ENCODE measurements around the gene DUSP22. TPM values are rescaled to one million over a fixed set of nuclear protein-coding genes. Genes with fewer than 3 reads are reported as not detected.
"Not testable (repeated sequence)": the region's sequence is repeated elsewhere in the genome, so short reads cannot be mapped to it uniquely, and the experiment has no call there.

The DUSP22 gene
- total and polyA plus RNA-seq, 2 experiments from 2014 or later: 24.2 to 26.3 TPM

- Histone ChIP-seq H2AFZ (no peak overlapping the region), H4K20me1 (ENCODE audit: insufficient read depth, poor library complexity, severe bottlenecking) (no peaks in the 10 kb centered on the region), H3K9me3 (ENCODE audit: low read depth) (no peaks in the 10 kb centered on the region), H3K27ac (no peak overlapping the region), H3K9me2 (replicated peaks; ENCODE audit: insufficient read depth) (no peaks in the 10 kb centered on the region), H3K36me3 (replicated peaks; ENCODE audit: insufficient read depth, low read depth) (no peaks in the 10 kb centered on the region), H3K4me2 (no peak overlapping the region), H3K4me3 (no peak overlapping the region), H3K27me3 (no peaks in the 10 kb centered on the region), H3K79me2 (peaks cover 7% of the 10 kb centered on the region), H3K4me1 (ENCODE audit: insufficient read depth) (no peaks in the 10 kb centered on the region)
- 70% methylated on average over 4 of the region's 4 CpGs for WGBS (ENCODE audit: low lambda C conversion rate, missing lambda C conversion rate)
- no peak for TF ChIP-seq CTCF (IDR thresholded peaks at IDR 0.05; ENCODE audit: poor library complexity)
- no peak for TF ChIP-seq EZH2 (IDR thresholded peaks at IDR 0.05; ENCODE audit: borderline replicate concordance)
- no peak for TF ChIP-seq EZH2phosphoT487 (IDR thresholded peaks at IDR 0.05; ENCODE audit: low read depth, severe bottlenecking, unreplicated experiment)
- DNase-seq (ENCODE audit: low spot score): no peak
These were observed 31.4 kb downstream of the DUSP22 start for GRCh38 chr6:323730-324088.

GRCh38 chr6:324116-324728 is 31.9 kb downstream of the DUSP22 start:
- H3K79me2 ChIP-seq: peaks cover 11% of the 10 kb centered on the region
- DNase-seq (ENCODE audit: low spot score): no peak
- H3K27ac ChIP-seq: no peak overlapping the region
- H3K36me3 ChIP-seq (replicated peaks; ENCODE audit: insufficient read depth, low read depth): no peaks in the 10 kb centered on the region
- H3K27me3 ChIP-seq: no peaks in the 10 kb centered on the region
- no peak overlapping the region for H2AFZ ChIP-seq
- H3K9me3 ChIP-seq (ENCODE audit: low read depth): no peaks in the 10 kb centered on the region
- no peaks in the 10 kb centered on the region for H3K4me1 ChIP-seq (ENCODE audit: insufficient read depth)
- TF ChIP-seq CTCF (IDR thresholded peaks at IDR 0.05; ENCODE audit: poor library complexity) (no peak), EZH2phosphoT487 (IDR thresholded peaks at IDR 0.05; ENCODE audit: low read depth, severe bottlenecking, unreplicated experiment) (no peak), EZH2 (IDR thresholded peaks at IDR 0.05; ENCODE audit: borderline replicate concordance) (no peak)
- H3K9me2 ChIP-seq (replicated peaks; ENCODE audit: insufficient read depth): no peaks in the 10 kb centered on the region
- no peak overlapping the region for H3K4me2 ChIP-seq
- no peaks in the 10 kb centered on the region for H4K20me1 ChIP-seq (ENCODE audit: insufficient read depth, poor library complexity, severe bottlenecking)
- WGBS (ENCODE audit: low lambda C conversion rate, missing lambda C conversion rate): 89% methylated on average over 19 of the region's 19 CpGs
- H3K4me3 ChIP-seq: no peak overlapping the region

GRCh38 chr6:324729-325125 is 32.4 kb downstream of the DUSP22 start:
- no peak overlapping the region for H3K4me3 ChIP-seq
- DNase-seq (ENCODE audit: low spot score): no peak
- H3K9me3 ChIP-seq (ENCODE audit: low read depth): no peaks in the 10 kb centered on the region
- no peaks in the 10 kb centered on the region for H3K36me3 ChIP-seq (replicated peaks; ENCODE audit: insufficient read depth, low read depth)
- no peak overlapping the region for H3K4me2 ChIP-seq
- H3K27me3 ChIP-seq: no peaks in the 10 kb centered on the region
- TF ChIP-seq CTCF (IDR thresholded peaks at IDR 0.05; ENCODE audit: poor library complexity) (no peak), EZH2phosphoT487 (IDR thresholded peaks at IDR 0.05; ENCODE audit: low read depth, severe bottlenecking, unreplicated experiment) (no peak), EZH2 (IDR thresholded peaks at IDR 0.05; ENCODE audit: borderline replicate concordance) (no peak)
- H3K79me2 ChIP-seq: peaks cover 11% of the 10 kb centered on the region
- WGBS (ENCODE audit: low lambda C conversion rate, missing lambda C conversion rate): 87% methylated on average over 11 of the region's 11 CpGs
- no peak overlapping the region for H3K27ac ChIP-seq
- no peaks in the 10 kb centered on the region for H3K4me1 ChIP-seq (ENCODE audit: insufficient read depth)
- no peak overlapping the region for H2AFZ ChIP-seq
- no peaks in the 10 kb centered on the region for H4K20me1 ChIP-seq (ENCODE audit: insufficient read depth, poor library complexity, severe bottlenecking)
- no peaks in the 10 kb centered on the region for H3K9me2 ChIP-seq (replicated peaks; ENCODE audit: insufficient read depth)

GRCh38 chr6:325161-325860 is 33.0 kb downstream of the DUSP22 start:
- H3K9me2 ChIP-seq (replicated peaks; ENCODE audit: insufficient read depth); H2AFZ ChIP-seq; H3K4me3 ChIP-seq; H3K36me3 ChIP-seq (replicated peaks; ENCODE audit: insufficient read depth, low read depth); DNase-seq (ENCODE audit: low spot score); H3K4me2 ChIP-seq; H3K27ac ChIP-seq; H3K27me3 ChIP-seq; H3K9me3 ChIP-seq (ENCODE audit: low read depth); H3K4me1 ChIP-seq (ENCODE audit: insufficient read depth); H4K20me1 ChIP-seq (ENCODE audit: insufficient read depth, poor library complexity, severe bottlenecking): not testable (repeated sequence)
- H3K79me2 ChIP-seq: peaks cover 11% of the 10 kb centered on the region
- WGBS (ENCODE audit: low lambda C conversion rate, missing lambda C conversion rate): 89% methylated on average over 16 of the region's 16 CpGs

GRCh38 chr6:326066-326465 is 33.8 kb downstream of the DUSP22 start:
- 73% methylated on average over 9 of the region's 9 CpGs for WGBS (ENCODE audit: low lambda C conversion rate, missing lambda C conversion rate)
- not testable (repeated sequence) for H3K4me2 ChIP-seq; H3K4me1 ChIP-seq (ENCODE audit: insufficient read depth); H3K9me3 ChIP-seq (ENCODE audit: low read depth); H3K9me2 ChIP-seq (replicated peaks; ENCODE audit: insufficient read depth); H3K27ac ChIP-seq; H3K4me3 ChIP-seq; H3K36me3 ChIP-seq (replicated peaks; ENCODE audit: insufficient read depth, low read depth); H4K20me1 ChIP-seq (ENCODE audit: insufficient read depth, poor library complexity, severe bottlenecking); H3K27me3 ChIP-seq; H3K79me2 ChIP-seq; H2AFZ ChIP-seq; DNase-seq (ENCODE audit: low spot score)

Measured in hepatocyte (in vitro differentiated cells).